Testis (tissue), 3 donors: ENCODE results near the gene TSEN54. TPM values are rescaled to one million over a fixed set of nuclear protein-coding genes. Genes with fewer than 3 reads are reported as not detected.

ENCODE experiments used
- DNase-seq: peaks from one replicate; pipeline ENCODE4 v3.0.0-alpha.2; 2019
- H3K27ac ChIP-seq, 2 donors: fragments of 200-600 bp; sonication (generic); one replicate each; pipeline ENCODE4 v1.5.1; 2019
- H3K27me3 ChIP-seq: fragments of 200-600 bp; sonication (generic); one replicate; pipeline ENCODE4 v1.5.1; 2019
- H3K36me3 ChIP-seq: fragments of 200-600 bp; sonication (generic); one replicate; pipeline ENCODE4 v1.5.1; 2017; ENCODE audit warnings: low read depth; ENCODE audit errors: missing control alignments
- H3K4me1 ChIP-seq: fragments of 200-600 bp; sonication (generic); one replicate; pipeline ENCODE4 v1.5.1; 2019
- H3K4me3 ChIP-seq, 2 donors: fragments of 200-600 bp; sonication (generic); one replicate each; pipeline ENCODE4 v1.5.1; 2017 to 2019
- H3K9me3 ChIP-seq: fragments of 200-600 bp; sonication (generic); one replicate; pipeline ENCODE4 v1.5.1; 2017
- CTCF ChIP-seq, 3 experiments: fragments of 450-650 bp in 2 of 3; fragments of 200-600 bp in 1 of 3; sonication (generic) in 1 of 3; IDR thresholded peaks; one replicate each; pipeline ENCODE4 v1.5.1; 2016 to 2019; ENCODE audit warnings: antibody characterized with exemption in 3 of 3, mild to moderate bottlenecking in 2 of 3, moderate library complexity in 1 of 3
- POLR2A ChIP-seq: fragments of 450-650 bp; IDR thresholded peaks from one replicate; pipeline ENCODE4 v1.6.1; 2017; ENCODE audit warnings: antibody characterized with exemption, mild to moderate bottlenecking, moderate library complexity
- WGBS, 2 donors: methylation state at CpG; one replicate each; pipeline ENCODE4 v1.1.5; 2018; 5-methylcytosine and 5-hydroxymethylcytosine counted together
- intact Hi-C: fragments of 100-400 bp; cut with DNase I; formaldehyde crosslinking; loops from one replicate; pipeline ENCODE4 v1.15.1; 2023; ENCODE audit warnings: low total_unique reads
- polyA plus RNA-seq: library from polyadenylated mRNA; stranded (reverse); fragments of 350-450 nt; fragmentation: Illumina TruSeq; extraction: RNeasy Lipid Tissue Mini Kit (QIAGEN cat#74804); gene quantifications from one replicate; pipeline ENCODE4 v1.2.3, GENCODE V29; 2014; ENCODE audit warnings: low read depth, low replicate concordance; ENCODE audit not compliant: insufficient read depth
- total RNA-seq, 2 donors: library from RNA; depleted of rRNA; stranded (reverse); fragments of >200 nt; gene quantifications; one replicate each; pipeline ENCODE4 v1.2.3, GENCODE V29; 2016

Gene TSEN54
- total and polyA plus RNA-seq, 3 donors from 2014 or later, result 28.3 to 46.6 (median 45.7) TPM

GRCh38 chr17:75498726-75499213 is 17.6 kb upstream of the TSEN54 start:
- no peaks in the 10 kb centered on the region for H3K27me3 ChIP-seq
- no peaks in the 10 kb centered on the region for H3K36me3 ChIP-seq
- H3K4me3 ChIP-seq, result no peak overlapping the region
- no peaks in the 10 kb centered on the region for H3K9me3 ChIP-seq
- WGBS, 2 donors, result 35 to 49% methylated on average over 15 to 16 of the region's 16 CpGs
- DNase-seq, result peak; percentile 69
- H3K4me1 ChIP-seq, result peaks cover 36% of the 10 kb centered on the region
- TF ChIP-seq POLR2A, result no peak
- TF ChIP-seq CTCF (IDR thresholded peaks at IDR 0.05), result no peak
- H3K27ac ChIP-seq, result peak overlapping the region in 1 of 2 donors; percentile 23
- intact Hi-C loops, result no loop called here

DNA sequence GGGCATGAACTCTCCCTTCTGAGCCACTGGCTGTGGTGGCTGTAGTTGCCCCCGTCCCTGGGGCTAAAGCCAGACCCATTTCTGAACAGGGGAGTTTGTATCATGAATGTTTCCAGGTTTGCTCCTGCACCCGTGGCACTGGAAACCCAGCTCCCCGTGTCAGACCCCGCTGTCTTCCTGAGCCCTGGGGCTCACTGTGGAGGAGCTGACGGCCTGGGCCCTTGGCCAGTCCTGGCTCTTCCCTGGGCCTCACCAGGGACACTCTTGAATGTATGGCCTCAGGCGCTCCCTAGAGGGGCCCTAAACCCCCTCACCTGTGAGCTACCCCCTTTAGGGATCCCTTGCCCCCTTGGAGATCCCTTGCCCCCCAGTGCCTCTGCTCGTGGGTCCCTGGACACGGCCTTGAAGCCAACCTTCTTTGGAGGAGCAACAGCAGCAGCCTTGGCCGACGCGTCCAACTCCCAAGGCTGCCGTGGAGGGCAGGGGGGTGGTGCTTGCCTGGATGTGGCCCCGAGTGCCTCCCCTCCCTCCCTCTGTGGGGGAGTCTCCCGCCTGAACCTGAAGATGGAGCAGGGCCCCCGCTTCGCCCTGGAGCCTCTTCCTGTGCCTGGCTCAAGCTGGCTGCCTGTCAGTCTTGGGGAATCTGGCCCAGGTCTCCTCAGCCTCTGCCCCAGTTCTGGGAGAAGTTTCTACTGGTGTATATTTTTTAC is 16.9 kb upstream of the TSEN54 start:
- WGBS, 2 donors, result 42 to 52% methylated on average over 14 to 16 of the region's 16 CpGs
- no peaks in the 10 kb centered on the region for H3K36me3 ChIP-seq
- DNase-seq, result peak; percentile 83
- H3K27me3 ChIP-seq, result no peaks in the 10 kb centered on the region
- intact Hi-C loops, result no loop called here
- H3K27ac ChIP-seq, result peak overlapping the region; percentile 45 to 67
- TF ChIP-seq POLR2A (no peak), CTCF (IDR thresholded peaks at IDR 0.05) (no peak)
- H3K9me3 ChIP-seq, result no peaks in the 10 kb centered on the region
- no peak overlapping the region for H3K4me3 ChIP-seq
- H3K4me1 ChIP-seq, result peaks cover 36% of the 10 kb centered on the region

GRCh38 chr17:75500419-75501216 is 15.7 kb upstream of the TSEN54 start:
- H3K4me1 ChIP-seq, result peaks cover 36% of the 10 kb centered on the region

GRCh38 chr17:75501378-75502071 is 14.8 kb upstream of the TSEN54 start:
- H3K36me3 ChIP-seq, result no peaks in the 10 kb centered on the region
- no peaks in the 10 kb centered on the region for H3K9me3 ChIP-seq
- H3K4me1 ChIP-seq, result peaks cover 36% of the 10 kb centered on the region
- DNase-seq, result peak; percentile 81
- intact Hi-C loops, result no loop called here
- TF ChIP-seq POLR2A (no peak), CTCF (IDR thresholded peaks at IDR 0.05) (no peak)
- H3K27ac ChIP-seq, result peak overlapping the region; percentile 59 to 72
- H3K4me3 ChIP-seq, result no peak overlapping the region
- WGBS, 2 donors, result 49 to 55% methylated on average over 16 to 17 of the region's 21 CpGs
- no peaks in the 10 kb centered on the region for H3K27me3 ChIP-seq

More at GRCh38 chr17:75500419-75501216, 15.7 kb upstream of the TSEN54 start:
- H3K27me3 ChIP-seq, result no peaks in the 10 kb centered on the region
- TF ChIP-seq CTCF (IDR thresholded peaks at IDR 0.05) (no peak), POLR2A (no peak)
- H3K36me3 ChIP-seq, result no peaks in the 10 kb centered on the region
- H3K27ac ChIP-seq, result peak overlapping the region; percentile 67 to 72
- no peak overlapping the region for H3K4me3 ChIP-seq
- H3K9me3 ChIP-seq, result no peaks in the 10 kb centered on the region
- WGBS, 2 donors, result 82 to 89% methylated on average over 9 to 17 of the region's 17 CpGs
- no peak for DNase-seq
- intact Hi-C loops, result no loop called here
